ENCODE data around the gene HRH2. TPM values are rescaled to one million over a fixed set of nuclear protein-coding genes. Genes with fewer than 3 reads are reported as not detected.

Gene HRH2
- total RNA-seq, 5 donors from 2014 or later (not counting 1 experiment from before 2014, with no cell fraction given), result 2.9 to 14.4 (median 5.5) TPM

DNA sequence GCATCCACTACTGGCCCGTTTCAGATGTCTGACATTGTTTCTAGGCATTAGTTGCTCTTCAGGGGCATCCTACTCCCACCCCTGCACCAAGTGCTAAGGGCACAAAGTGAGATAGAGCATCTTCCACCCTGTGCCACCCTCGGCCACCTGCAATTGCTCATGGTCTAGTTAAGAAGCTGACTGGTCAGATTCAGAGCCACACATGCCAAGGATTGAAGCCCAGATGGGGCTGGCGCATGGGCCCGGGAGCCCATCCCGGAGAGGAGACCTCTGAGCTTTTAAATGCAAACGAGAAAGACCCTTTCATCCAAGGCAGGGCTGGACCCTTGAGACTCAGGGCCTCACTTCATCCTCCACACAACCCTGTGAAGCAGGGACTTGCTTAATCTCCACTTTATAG is 28.5 kb downstream of the HRH2 start:
- DNase-seq (no peak), ATAC-seq (replicated peaks in 1 of 4) (no peak)
- Histone ChIP-seq H3K4me1 (ENCODE audit: control insufficient read depth in 1 of 2, extremely low read depth in 1 of 2, insufficient read depth in 2 of 2, low read length in 2 of 2) (peaks cover 0 to 17% of the 10 kb centered on the region in 2 experiments), H3K9me3 (no peaks in the 10 kb centered on the region), H3K4me3 (ENCODE audit: control insufficient read depth in 1 of 2, extremely low read depth in 1 of 2, low read length in 1 of 2) (no peak overlapping the region), H3K27me3 (replicated peaks in 1 of 2; ENCODE audit: control insufficient read depth in 2 of 2, extremely low read depth in 1 of 2, insufficient read depth in 2 of 2, low read length in 1 of 2) (no peaks in the 10 kb centered on the region), H3K36me3 (ENCODE audit: control insufficient read depth in 2 of 2, extremely low read depth in 1 of 2, insufficient read depth in 1 of 2, low read length in 1 of 2) (peaks cover 22 to 27% of the 10 kb centered on the region in 2 donors), H3K27ac (ENCODE audit: low read length) (no peak overlapping the region)
- POLR2A ChIA-PET, result no interaction called here
- H3K9me3 Mint-ChIP-seq, result no peaks in the 10 kb centered on the region
- 70% methylated on average over 5 of the region's 6 CpGs for WGBS (ENCODE audit: insufficient coverage)
- H3K4me3 Mint-ChIP-seq, result no peak overlapping the region
- no peak overlapping the region for H3K27ac Mint-ChIP-seq
- H3K27me3 Mint-ChIP-seq, result no peaks in the 10 kb centered on the region
- peaks cover 31 to 53% (median 32%) of the 10 kb centered on the region in 3 donors for H3K4me1 Mint-ChIP-seq
- peaks cover 21% of the 10 kb centered on the region for H3K36me3 Mint-ChIP-seq
- CTCF ChIA-PET, result interaction anchor here (0.6 kb wide), 2 partner anchors 11 to 154 kb away, joined by 3 read pairs; no protein-coding TSS in a partner anchor

DNA sequence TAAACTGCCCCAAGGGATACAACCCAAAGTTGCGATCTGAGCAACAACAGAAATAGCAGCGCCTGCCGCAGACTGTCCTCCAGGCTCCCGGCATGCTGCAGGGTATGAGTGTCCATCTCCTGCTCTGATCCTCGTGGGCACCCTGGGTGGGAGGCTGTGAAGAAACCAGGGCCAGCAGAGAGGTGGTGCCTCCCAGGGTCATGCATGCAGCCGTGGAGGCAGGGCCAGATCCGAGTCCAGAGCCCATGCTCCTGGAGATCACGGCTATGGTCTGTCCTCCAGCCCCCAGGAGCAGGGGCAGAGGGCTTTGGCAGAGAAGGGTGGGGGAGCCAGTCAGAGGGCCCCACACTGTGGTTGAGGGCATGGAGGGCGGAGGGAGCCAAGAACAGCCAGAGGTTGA is 29.0 kb downstream of the HRH2 start:
- Histone ChIP-seq H3K4me3 (ENCODE audit: control insufficient read depth in 1 of 2, extremely low read depth in 1 of 2, low read length in 1 of 2) (no peak overlapping the region), H3K36me3 (ENCODE audit: control insufficient read depth in 2 of 2, extremely low read depth in 1 of 2, insufficient read depth in 1 of 2, low read length in 1 of 2) (peaks cover 22 to 27% of the 10 kb centered on the region in 2 donors), H3K9me3 (no peaks in the 10 kb centered on the region), H3K4me1 (ENCODE audit: control insufficient read depth in 1 of 2, extremely low read depth in 1 of 2, insufficient read depth in 2 of 2, low read length in 2 of 2) (peaks cover 0 to 17% of the 10 kb centered on the region in 2 experiments), H3K27me3 (replicated peaks in 1 of 2; ENCODE audit: control insufficient read depth in 2 of 2, extremely low read depth in 1 of 2, insufficient read depth in 2 of 2, low read length in 1 of 2) (no peaks in the 10 kb centered on the region), H3K27ac (ENCODE audit: low read length) (no peak overlapping the region)
- ChIA-PET CTCF (interaction anchor here in 1 of 2 donors (0.6 kb wide), 1 partner anchor 154 kb away, joined by 3 read pairs; no protein-coding TSS in a partner anchor), POLR2A (no interaction called here)
- no peak for ATAC-seq (replicated peaks in 1 of 4)
- peaks cover 31 to 53% (median 32%) of the 10 kb centered on the region in 3 donors for H3K4me1 Mint-ChIP-seq
- H3K27ac Mint-ChIP-seq, result no peak overlapping the region
- H3K36me3 Mint-ChIP-seq, result peaks cover 21% of the 10 kb centered on the region
- no peak overlapping the region for H3K4me3 Mint-ChIP-seq
- no peaks in the 10 kb centered on the region for H3K27me3 Mint-ChIP-seq
- H3K9me3 Mint-ChIP-seq, result no peaks in the 10 kb centered on the region
- 91% methylated on average over 8 of the region's 9 CpGs for WGBS (ENCODE audit: insufficient coverage)
- DNase-seq, result no peak

DNA sequence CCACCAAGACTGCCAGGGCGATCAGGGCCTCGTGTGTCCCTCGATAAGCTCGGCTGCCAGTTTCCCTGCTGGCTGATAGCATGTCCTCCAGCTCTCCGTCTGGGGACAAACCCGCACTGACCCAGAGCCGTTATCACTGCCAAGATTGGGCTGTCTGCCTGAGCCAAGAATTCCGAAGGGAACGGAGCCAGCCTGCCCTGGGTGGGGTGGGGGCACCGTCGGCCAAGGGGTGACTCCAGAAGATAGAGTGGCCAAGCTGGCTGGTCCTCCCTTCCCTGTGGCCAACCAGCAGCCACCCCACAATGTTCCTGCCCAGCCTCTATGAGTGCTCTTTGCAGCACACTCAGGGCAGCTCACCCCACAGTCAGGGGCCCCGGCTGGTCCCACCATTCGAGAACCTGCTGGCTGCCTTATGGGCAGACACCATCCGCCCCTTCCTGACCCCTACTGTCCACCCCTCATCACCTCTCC is 29.4 kb downstream of the HRH2 start:
- Mint-ChIP-seq H3K27ac (no peak overlapping the region), H3K36me3 (peaks cover 18% of the 10 kb centered on the region), H3K9me3 (no peaks in the 10 kb centered on the region), H3K4me3 (no peak overlapping the region), H3K27me3 (no peaks in the 10 kb centered on the region), H3K4me1 (peaks cover 31 to 54% (median 32%) of the 10 kb centered on the region in 3 donors)
- H3K4me1 ChIP-seq (ENCODE audit: control insufficient read depth in 1 of 2, extremely low read depth in 1 of 2, insufficient read depth in 2 of 2, low read length in 2 of 2), result peaks cover 0 to 17% of the 10 kb centered on the region in 2 experiments
- no peak overlapping the region for H3K27ac ChIP-seq (ENCODE audit: low read length)
- H3K36me3 ChIP-seq (ENCODE audit: control insufficient read depth in 2 of 2, extremely low read depth in 1 of 2, insufficient read depth in 1 of 2, low read length in 1 of 2), result peaks cover 22 to 23% of the 10 kb centered on the region in 2 donors
- DNase-seq, result no peak
- 94% methylated on average over 12 of the region's 14 CpGs for WGBS (ENCODE audit: insufficient coverage)
- H3K9me3 ChIP-seq, result no peaks in the 10 kb centered on the region
- no peak overlapping the region for H3K4me3 ChIP-seq (ENCODE audit: control insufficient read depth in 1 of 2, extremely low read depth in 1 of 2, low read length in 1 of 2)
- H3K27me3 ChIP-seq (replicated peaks in 1 of 2; ENCODE audit: control insufficient read depth in 2 of 2, extremely low read depth in 1 of 2, insufficient read depth in 2 of 2, low read length in 1 of 2), result no peaks in the 10 kb centered on the region
- POLR2A ChIA-PET, result no interaction called here
- CTCF ChIA-PET, result interaction anchor here in 1 of 2 donors (0.9 kb wide), 1 partner anchor 10 kb away, joined by 3 read pairs; no protein-coding TSS in a partner anchor
- no peak for ATAC-seq (replicated peaks in 1 of 4)

GRCh38 chr5:175688352-175689146 is 30.7 kb downstream of the HRH2 start:
- ChIA-PET POLR2A (no interaction called here), CTCF (interaction anchor here (0.7 to 0.9 kb wide), 2 partner anchors 11 to 17 kb away, joined by 3 read pairs; no protein-coding TSS in a partner anchor)
- no peak overlapping the region for H3K27ac ChIP-seq (ENCODE audit: low read length)
- H3K4me1 Mint-ChIP-seq, result peaks cover 31 to 64% (median 36%) of the 10 kb centered on the region in 3 donors
- H3K4me3 Mint-ChIP-seq, result no peak overlapping the region
- no peaks in the 10 kb centered on the region for H3K27me3 ChIP-seq (replicated peaks in 1 of 2; ENCODE audit: control insufficient read depth in 2 of 2, extremely low read depth in 1 of 2, insufficient read depth in 2 of 2, low read length in 1 of 2)
- H3K36me3 ChIP-seq (ENCODE audit: control insufficient read depth in 2 of 2, extremely low read depth in 1 of 2, insufficient read depth in 1 of 2, low read length in 1 of 2), result peaks cover 19 to 23% of the 10 kb centered on the region in 2 donors
- peaks cover 11% of the 10 kb centered on the region for H3K36me3 Mint-ChIP-seq
- H3K9me3 Mint-ChIP-seq, result no peaks in the 10 kb centered on the region
- peak overlapping the region; percentile 66 to 72 for H3K27ac Mint-ChIP-seq
- H3K4me3 ChIP-seq (ENCODE audit: control insufficient read depth in 1 of 2, extremely low read depth in 1 of 2, low read length in 1 of 2), result no peak overlapping the region
- DNase-seq (no peak), ATAC-seq (replicated peaks in 1 of 4) (no peak)
- H3K9me3 ChIP-seq, result no peaks in the 10 kb centered on the region
- WGBS (ENCODE audit: insufficient coverage), result 90% methylated on average over 10 of the region's 12 CpGs
- peaks cover 2 to 17% of the 10 kb centered on the region in 2 experiments for H3K4me1 ChIP-seq (ENCODE audit: control insufficient read depth in 1 of 2, extremely low read depth in 1 of 2, insufficient read depth in 2 of 2, low read length in 2 of 2)
- no peaks in the 10 kb centered on the region for H3K27me3 Mint-ChIP-seq

DNA sequence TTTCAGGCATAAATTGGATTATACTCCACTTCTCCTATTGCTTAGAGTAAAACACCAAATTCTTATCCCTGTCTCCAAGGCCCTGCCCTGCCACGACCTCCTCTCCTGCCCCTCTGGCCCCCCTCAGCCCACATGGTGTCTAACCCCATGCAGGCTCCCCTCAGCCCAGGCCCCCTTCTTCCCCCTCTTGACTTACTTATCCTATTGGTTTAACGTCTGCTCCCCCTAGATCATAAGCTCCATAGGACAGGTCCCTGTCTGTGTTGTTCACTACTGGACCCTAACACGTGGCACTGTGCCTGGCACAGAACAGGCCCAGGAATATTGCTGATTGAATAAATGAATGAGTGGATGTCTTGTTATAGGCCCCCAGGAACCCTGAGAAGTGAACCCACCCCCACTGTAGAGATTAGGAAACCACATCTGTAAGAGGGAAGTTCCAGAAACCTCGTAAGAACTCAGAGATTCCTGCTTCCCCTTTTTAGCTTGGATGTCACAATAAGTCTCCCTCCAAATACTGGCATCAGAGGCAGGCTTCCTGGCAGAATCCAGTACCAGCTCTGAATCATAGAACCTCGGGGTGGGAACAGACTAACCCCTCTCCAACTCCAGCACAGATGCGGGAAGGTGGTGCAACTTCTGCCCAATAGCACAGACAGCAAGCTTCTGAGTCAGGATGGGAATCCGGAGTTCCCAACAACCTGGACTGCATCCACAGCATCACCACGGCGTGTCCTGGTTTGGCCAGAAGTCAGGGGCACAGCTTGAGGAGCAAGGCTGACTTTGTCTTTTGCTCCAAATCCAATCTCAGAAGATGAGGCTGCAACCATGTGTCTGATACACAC is 31.5 kb downstream of the HRH2 start:
- H3K36me3 Mint-ChIP-seq, result peaks cover 6% of the 10 kb centered on the region
- POLR2A ChIA-PET, result interaction anchor here in 1 of 2 donors (0.6 kb wide), 1 partner anchor 79 kb away, joined by 5 read pairs; no protein-coding TSS in a partner anchor
- H3K27me3 Mint-ChIP-seq, result no peaks in the 10 kb centered on the region
- DNase-seq (no peak), ATAC-seq (replicated peaks in 1 of 4) (no peak)
- no peaks in the 10 kb centered on the region for H3K9me3 ChIP-seq
- 95% methylated on average over 4 of the region's 9 CpGs for WGBS (ENCODE audit: insufficient coverage)
- H3K4me1 ChIP-seq (ENCODE audit: control insufficient read depth in 1 of 2, extremely low read depth in 1 of 2, insufficient read depth in 2 of 2, low read length in 2 of 2), result peaks cover 5 to 17% of the 10 kb centered on the region in 2 experiments
- H3K4me1 Mint-ChIP-seq, result peaks cover 36 to 66% (median 40%) of the 10 kb centered on the region in 3 donors
- no peak overlapping the region for H3K27ac ChIP-seq (ENCODE audit: low read length)
- peak overlapping the region; percentile 34 to 72 for H3K27ac Mint-ChIP-seq
- no peaks in the 10 kb centered on the region for H3K27me3 ChIP-seq (replicated peaks in 1 of 2; ENCODE audit: control insufficient read depth in 2 of 2, extremely low read depth in 1 of 2, insufficient read depth in 2 of 2, low read length in 1 of 2)
- no peak overlapping the region for H3K4me3 Mint-ChIP-seq
- no peak overlapping the region for H3K4me3 ChIP-seq (ENCODE audit: control insufficient read depth in 1 of 2, extremely low read depth in 1 of 2, low read length in 1 of 2)
- no peaks in the 10 kb centered on the region for H3K9me3 Mint-ChIP-seq
- H3K36me3 ChIP-seq (ENCODE audit: control insufficient read depth in 2 of 2, extremely low read depth in 1 of 2, insufficient read depth in 1 of 2, low read length in 1 of 2), result peaks cover 11 to 23% of the 10 kb centered on the region in 2 donors
- CTCF ChIA-PET, result interaction anchor here (0.6 kb wide), 2 partner anchors 13 to 195 kb away, joined by 5 to 9 read pairs; no protein-coding TSS in a partner anchor

- H3K27me3 Mint-ChIP-seq, result no peaks in the 10 kb centered on the region
- Histone ChIP-seq H3K4me1 (ENCODE audit: control insufficient read depth in 1 of 2, extremely low read depth in 1 of 2, insufficient read depth in 2 of 2, low read length in 2 of 2) (peaks cover 7 to 17% of the 10 kb centered on the region in 2 experiments), H3K9me3 (no peaks in the 10 kb centered on the region), H3K27ac (ENCODE audit: low read length) (no peak overlapping the region), H3K36me3 (ENCODE audit: control insufficient read depth in 2 of 2, extremely low read depth in 1 of 2, insufficient read depth in 1 of 2, low read length in 1 of 2) (peaks cover 7 to 23% of the 10 kb centered on the region in 2 donors), H3K4me3 (ENCODE audit: control insufficient read depth in 1 of 2, extremely low read depth in 1 of 2, low read length in 1 of 2) (no peak overlapping the region), H3K27me3 (replicated peaks in 1 of 2; ENCODE audit: control insufficient read depth in 2 of 2, extremely low read depth in 1 of 2, insufficient read depth in 2 of 2, low read length in 1 of 2) (no peaks in the 10 kb centered on the region)
- H3K36me3 Mint-ChIP-seq, result peaks cover 6% of the 10 kb centered on the region
- CTCF ChIA-PET, result interaction anchor here (0.6 to 0.7 kb wide), 2 partner anchors 196 to 734 kb away, joined by 3 to 9 read pairs; no protein-coding TSS in a partner anchor
- H3K4me3 Mint-ChIP-seq, result no peak overlapping the region
- DNase-seq, result no peak
- no peak for ATAC-seq (replicated peaks in 1 of 4)
- peaks cover 33 to 66% (median 36%) of the 10 kb centered on the region in 3 donors for H3K4me1 Mint-ChIP-seq
- no peaks in the 10 kb centered on the region for H3K9me3 Mint-ChIP-seq
- 90% methylated on average over 1 of the region's 5 CpGs for WGBS (ENCODE audit: insufficient coverage)
- POLR2A ChIA-PET, result no interaction called here
- peak overlapping the region in 1 of 2 donors; percentile 94 for H3K27ac Mint-ChIP-seq
Measured at GRCh38 chr5:175690025-175690424, 32.2 kb downstream of the HRH2 start.
